HK-2 (cell line): ENCODE data around the gene MED13L.

Experiments
- DNase-seq: peaks from one replicate; pipeline ENCODE4 v3.0.0-alpha.2; 2018; ENCODE audit not compliant: unreplicated experiment

The MED13L gene

GRCh38 chr12:116277467-116278278 lies at the start of gene MED13L:
MED13L (minus strand) TSS chr12:116277693; CDS start chr12:116277131, 562 bp downstream.
- DNase-seq: peak; percentile 91

GRCh38 chr12:116325336-116325664 lies 47.8 kb upstream of the MED13L start:
- DNase-seq: no peak

- DNase-seq: no peak
Measured at GRCh38 chr12:116324654-116325335, 47.3 kb upstream of the MED13L start.

GRCh38 chr12:116323406-116324386 lies 46.2 kb upstream of the MED13L start:
- DNase-seq: no peak

GRCh38 chr12:116321913-116322312 lies 44.4 kb upstream of the MED13L start:
- no peak for DNase-seq

GRCh38 chr12:116320791-116321217 lies 43.3 kb upstream of the MED13L start:
- DNase-seq: no peak

- no peak for DNase-seq
Measured at GRCh38 chr12:116319898-116320621, 42.6 kb upstream of the MED13L start.

- no peak for DNase-seq
Measured at GRCh38 chr12:116319233-116319897, 41.9 kb upstream of the MED13L start.

GRCh38 chr12:116318576-116319232 lies 41.2 kb upstream of the MED13L start:
- DNase-seq: no peak

- no peak for DNase-seq
Measured at GRCh38 chr12:116317986-116318575, 40.6 kb upstream of the MED13L start.

GRCh38 chr12:116317139-116317538 lies 39.6 kb upstream of the MED13L start:
- DNase-seq: no peak

- DNase-seq: no peak
Measured at GRCh38 chr12:116314477-116314876, 37.0 kb upstream of the MED13L start.

GRCh38 chr12:116313194-116313927 lies 35.9 kb upstream of the MED13L start:
- no peak for DNase-seq

GRCh38 chr12:116310082-116310481 lies 32.6 kb upstream of the MED13L start:
- DNase-seq: no peak

GRCh38 chr12:116309343-116309742 lies 31.9 kb upstream of the MED13L start:
- no peak for DNase-seq

- DNase-seq: no peak
Measured at GRCh38 chr12:116308647-116309046, 31.2 kb upstream of the MED13L start.

GRCh38 chr12:116306968-116307367 lies 29.5 kb upstream of the MED13L start:
- DNase-seq: no peak

GRCh38 chr12:116306506-116306905 lies 29.0 kb upstream of the MED13L start:
- DNase-seq: no peak

GRCh38 chr12:116304621-116305020 lies 27.1 kb upstream of the MED13L start:
- DNase-seq: no peak
